HG03575 (cell line): Measurements from ENCODE around the gene ISLR.
"Not testable (repeated sequence)": the region's sequence is repeated elsewhere in the genome, so short reads cannot be mapped to it uniquely, and the experiment has no call there.

Source experiments
- ATAC-seq: cut with Tn5 transposase; IDR thresholded peaks from one replicate; pipeline ENCODE4 v1.9.1; 2021; ENCODE audit not compliant: unreplicated experiment, insufficient number of reproducible peaks, low FRiP score; ENCODE audit errors: extremely low read depth

Gene ISLR

DNA sequence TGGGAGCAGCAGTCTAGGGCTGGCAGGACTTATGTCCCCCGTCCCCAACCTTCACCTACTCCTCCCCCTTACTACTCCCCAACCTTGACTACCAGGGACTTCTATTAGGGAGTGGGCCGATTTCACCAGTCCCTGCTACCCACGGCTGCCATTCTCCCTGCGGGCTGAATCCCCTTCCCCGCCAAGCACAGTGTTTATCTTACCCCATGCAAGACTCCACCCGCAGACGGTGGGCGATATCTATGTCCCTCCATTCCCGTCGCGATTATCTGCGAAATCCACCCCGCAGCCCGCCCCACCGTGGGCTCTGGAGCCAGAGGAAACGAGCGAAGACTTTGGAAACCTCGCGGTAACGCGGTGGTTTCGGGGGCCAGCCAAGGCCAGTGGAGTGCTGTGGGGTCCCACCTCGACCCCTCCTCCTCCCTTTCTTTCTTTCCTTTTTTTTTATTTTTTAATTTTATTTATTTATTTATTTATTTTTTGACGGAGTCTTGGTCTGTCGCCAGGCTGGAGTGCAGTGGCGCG is 38.4 kb upstream of the ISLR start:
- no peak for ATAC-seq

DNA sequence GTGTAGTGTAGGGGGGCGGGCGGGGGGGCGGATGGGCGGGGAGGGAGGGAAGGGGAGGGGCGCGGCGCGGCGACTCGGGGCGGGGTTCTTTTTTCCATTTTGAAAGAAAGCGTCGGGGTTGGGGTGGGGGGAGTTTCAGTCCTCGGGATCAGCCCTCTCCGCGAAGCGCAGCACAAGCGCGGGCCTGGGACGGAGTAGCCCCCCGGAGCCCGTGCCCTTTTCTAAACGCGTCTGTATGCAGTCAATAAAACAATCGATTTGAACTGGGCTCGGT is 37.0 kb upstream of the ISLR start:
- no peak for ATAC-seq

DNA sequence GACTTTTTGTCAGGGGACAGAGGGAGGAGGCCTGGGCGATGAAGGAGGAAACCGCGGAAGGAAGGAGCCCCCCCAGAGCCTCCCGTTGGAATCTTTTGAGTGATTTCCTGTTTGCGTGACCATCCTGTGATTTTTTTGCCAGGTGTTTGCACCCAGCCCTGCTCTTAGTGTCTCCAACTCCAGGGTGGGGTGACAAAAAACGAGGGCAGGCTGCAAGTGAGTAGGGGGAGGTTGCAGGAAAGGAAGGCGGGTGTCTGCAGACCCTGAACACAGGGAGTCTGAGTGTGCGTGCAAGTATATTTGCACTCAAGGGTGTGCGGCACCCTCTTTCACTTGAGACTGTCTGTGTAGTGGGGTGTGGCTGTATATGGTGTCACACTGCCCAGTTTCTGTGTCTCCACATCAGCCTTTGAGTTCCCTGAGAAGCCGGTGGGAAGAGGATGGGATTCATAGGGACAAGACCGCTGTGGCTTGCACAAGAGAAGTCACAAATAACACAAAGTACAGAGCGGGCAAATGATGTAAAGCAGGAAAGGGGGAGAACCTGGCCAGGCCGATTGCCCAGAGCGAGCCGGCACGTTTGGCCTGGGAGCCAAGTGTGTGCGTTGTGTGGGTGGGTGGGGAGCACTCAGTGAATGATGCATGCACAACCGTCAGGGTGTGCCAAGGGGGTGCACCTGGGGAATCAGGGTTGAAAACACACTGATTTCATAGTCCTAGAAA is 36.5 kb upstream of the ISLR start:
- no peak for ATAC-seq

DNA sequence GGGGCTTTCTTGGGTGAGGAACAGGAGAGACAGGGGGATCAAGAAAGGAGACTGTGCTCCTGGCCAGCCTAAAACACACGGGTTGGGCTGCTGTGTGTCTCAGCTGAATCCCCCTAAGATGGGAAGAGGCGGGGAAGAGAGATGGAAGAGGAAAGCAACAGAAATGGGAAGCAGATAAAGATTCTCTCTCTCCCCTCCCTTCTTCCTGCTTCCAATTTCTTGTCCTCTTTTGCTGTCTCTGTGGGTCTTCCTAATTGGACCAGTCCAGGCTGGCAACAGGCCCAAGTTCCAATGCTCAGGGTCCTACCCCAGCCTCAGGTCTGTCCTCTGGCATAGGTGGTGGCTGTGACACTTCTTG is 36.0 kb upstream of the ISLR start:
- no peak for ATAC-seq

DNA sequence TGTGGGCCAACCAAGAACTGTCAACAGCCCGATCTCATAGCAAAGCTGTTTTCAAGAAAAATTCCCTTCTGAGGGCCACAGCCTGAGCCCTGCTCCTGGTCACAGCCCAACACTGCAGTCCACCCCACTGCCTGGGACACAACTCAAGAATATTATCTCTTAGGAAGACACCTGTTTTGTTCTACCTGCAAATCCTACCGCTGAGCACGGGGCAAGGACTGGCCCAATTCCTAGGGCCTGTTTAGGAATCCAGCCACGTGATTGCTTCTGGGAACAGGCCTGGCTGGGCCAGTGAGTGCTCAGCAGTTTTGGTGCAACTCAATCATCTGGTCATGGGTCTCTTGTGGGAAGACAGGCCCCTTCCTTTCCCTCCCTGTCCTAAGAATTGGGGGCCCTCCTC is 34.9 kb upstream of the ISLR start:
- no peak for ATAC-seq

DNA sequence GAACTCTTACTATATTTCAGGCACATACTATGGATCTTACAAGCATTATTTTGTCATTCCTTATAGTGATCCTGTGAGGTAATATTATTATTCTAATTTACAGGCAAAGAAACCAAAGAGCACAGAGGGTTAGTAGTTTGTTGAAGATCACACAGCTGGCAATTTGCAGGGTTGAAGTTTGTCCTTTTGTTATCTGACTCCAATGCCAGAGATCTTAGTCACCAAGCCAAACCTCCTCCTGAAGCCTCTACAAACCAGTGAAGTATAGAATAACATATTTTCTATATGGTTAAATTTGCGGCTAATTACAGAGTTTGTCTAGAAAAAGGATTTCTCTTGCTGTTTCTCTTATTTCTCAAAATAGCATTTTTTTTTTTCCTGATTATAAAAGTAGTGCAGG is 31.9 kb upstream of the ISLR start:
- no peak for ATAC-seq

DNA sequence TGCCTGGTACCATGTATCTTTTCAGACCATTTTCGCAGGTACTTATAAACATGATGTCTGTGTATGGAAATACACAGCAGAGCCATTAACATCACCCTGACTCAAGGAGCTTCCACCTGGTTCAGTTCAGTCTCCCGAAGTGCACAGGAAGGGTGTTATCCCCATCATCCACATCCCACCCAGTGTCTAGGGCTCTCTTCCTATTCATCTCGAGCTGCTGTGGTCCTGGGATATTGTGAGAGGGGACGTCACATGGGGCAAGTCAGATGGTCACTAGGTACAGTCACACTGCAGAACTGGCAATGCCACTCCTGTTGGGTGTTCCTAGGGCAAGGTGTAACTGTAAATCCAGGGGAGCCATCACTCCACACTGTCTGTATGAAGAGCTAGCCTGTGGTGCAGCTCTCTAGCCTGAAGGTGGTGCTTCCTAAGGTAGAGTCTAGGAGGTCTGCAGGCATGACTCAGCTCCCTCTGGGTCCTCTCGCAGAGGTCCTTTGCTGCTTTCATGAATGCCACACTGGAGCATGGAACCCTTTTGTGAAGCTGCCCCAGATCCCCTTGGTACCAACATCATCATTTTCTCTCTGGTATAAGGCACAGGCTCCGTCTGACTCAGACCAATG is 29.2 kb upstream of the ISLR start:
- ATAC-seq = no peak

DNA sequence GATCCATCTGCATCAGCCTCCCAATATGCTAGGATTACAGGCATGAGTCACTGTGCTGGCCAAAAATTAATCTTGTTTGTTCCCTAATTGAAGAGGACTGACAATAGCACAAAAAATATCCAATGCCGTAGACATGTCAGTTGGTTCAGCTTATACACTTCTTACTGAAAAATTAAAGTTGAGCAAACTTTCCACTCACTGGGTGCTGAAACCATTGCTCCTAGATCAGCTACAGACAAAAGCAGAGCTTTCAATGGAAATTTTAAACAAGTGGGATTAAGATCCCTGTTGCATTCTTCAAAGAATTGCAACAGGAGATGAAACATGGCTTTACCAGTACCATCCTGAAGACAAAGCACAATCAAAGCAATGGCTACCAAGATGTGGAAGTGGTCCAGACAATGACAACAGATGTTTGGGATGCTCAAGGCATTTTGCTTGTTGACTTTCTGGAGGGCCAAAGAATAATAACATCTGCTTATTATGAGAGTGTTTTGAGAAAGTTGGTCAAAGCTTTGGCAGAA is 27.2 kb upstream of the ISLR start:
- ATAC-seq = no peak

DNA sequence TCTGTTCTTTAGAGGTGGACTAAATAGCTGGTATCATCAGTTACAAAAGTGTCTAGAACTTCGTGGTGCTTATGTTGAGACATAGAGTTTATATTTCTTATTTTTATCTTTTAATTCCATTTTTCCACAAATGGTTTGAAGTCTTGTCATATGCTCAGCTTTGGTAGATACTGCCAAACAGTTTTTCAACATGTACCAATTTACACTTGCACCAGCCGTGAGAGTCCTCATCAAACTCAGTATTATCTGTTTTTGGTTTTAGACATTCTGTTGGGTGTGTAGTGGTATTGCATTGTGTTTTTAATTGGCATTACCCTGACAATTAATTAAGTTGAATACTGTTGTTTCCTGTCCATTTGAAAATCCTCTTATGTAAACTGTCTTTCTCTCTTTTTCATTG is 26.5 kb upstream of the ISLR start:
- no peak for ATAC-seq

DNA sequence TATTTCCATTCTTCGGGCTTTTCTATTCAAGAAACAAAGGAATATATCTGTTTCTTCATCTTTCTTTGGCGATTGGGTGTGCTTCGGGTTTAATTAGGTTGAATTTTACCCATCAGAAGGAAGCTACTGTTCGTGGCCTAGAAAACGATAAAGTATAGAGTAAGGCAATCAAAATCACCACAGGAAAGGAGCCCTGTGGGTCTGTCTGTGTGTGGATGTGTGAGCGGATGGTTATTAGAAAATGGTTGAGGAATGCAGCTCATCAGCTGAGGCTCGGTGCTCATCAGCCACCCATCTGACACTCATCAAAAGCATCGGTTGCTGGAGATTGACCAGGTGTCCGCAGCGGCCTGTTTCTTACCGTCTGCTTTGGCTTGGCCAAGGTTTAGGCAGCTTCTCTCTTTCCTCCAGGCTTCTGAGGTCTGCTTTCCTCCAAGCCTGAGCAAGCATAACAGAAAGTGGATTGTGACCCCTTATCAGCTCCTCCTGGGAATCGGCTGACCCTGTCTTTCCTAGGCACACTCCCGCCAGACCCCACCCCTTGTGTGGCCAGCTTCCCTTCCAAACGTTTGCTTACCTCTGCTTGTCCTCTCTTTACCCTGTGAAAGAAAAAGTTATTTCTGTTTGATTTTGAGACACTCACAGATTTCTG is 17.6 kb upstream of the ISLR start:
- ATAC-seq = no peak

DNA sequence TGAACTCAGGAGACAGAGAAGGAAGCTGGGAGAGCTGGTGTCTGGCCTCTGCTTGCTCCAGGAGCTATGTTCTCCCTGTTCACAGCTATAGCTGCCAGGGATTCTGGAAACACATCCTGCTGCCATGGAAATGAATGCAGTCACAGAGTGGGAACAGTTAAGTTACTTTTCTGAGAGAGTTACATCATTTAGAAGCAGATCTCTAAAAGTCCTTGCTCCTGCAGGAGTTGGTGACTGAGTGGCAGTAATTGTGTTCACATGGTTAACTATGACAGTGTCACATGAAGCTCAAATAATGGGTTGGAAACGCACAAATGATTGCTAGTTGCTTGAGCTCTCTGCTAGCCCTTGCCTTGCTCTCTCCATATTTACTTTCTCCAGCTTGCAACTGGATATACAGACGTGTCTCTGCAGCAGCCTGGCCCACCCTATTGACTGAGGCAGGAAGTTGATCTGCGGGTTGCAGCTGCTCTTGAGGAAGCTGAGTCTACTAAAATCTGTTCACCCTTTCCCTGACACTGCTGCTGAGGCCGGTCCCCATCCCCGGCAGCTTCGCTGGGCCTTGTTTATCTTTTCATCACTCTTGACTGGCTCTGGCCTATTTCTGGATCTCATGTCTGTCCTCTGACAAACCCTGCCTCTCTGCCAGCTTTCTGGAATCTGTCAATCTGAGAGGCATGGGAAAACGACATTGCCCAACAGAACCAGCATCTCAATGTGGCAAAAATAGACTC is 16.7 kb upstream of the ISLR start:
- ATAC-seq = no peak

DNA sequence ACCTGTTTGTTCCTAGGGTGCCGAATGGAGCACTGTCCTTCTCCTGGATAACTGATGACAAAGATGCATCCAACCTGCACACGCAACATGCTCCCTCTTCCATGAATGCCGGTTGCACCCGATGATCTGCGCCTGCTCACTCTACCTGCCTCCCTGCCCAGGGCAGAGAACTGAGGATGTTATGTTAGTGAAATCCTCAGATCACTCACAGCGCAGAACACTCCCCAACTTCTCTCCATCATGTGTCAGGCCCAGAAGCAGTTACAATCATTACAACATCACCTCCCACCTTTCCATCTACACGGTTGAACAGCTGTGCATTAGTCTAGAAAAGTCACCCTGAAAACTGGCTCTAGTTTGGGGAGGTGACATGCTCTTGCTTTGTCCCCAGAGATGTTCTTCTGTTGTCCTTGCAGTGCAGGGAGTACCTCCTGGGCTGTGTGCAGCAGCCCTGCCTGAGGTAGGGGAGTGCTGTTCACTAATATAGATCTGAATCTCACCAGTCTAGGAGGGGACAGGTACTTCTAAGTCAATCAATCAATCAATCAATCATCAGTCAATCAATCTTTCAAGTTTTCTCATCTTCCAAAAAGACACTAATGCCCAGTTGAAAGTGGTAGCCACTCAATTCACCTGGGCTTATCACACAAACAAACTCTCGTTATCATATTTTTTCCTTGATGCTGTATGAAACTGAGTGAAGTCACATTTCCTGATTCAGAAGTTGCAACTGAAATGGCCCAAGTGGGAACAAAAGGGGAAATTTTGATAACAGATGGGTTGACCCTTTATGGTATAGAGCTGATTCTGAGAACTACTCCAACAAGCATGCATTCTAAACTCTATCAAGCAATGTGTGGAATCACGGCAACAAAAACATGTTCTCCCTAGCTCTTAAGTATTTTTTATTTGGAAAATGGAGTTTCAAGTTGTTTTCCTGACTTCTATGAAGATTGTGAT is 15.4 kb upstream of the ISLR start:
- ATAC-seq = no peak

DNA sequence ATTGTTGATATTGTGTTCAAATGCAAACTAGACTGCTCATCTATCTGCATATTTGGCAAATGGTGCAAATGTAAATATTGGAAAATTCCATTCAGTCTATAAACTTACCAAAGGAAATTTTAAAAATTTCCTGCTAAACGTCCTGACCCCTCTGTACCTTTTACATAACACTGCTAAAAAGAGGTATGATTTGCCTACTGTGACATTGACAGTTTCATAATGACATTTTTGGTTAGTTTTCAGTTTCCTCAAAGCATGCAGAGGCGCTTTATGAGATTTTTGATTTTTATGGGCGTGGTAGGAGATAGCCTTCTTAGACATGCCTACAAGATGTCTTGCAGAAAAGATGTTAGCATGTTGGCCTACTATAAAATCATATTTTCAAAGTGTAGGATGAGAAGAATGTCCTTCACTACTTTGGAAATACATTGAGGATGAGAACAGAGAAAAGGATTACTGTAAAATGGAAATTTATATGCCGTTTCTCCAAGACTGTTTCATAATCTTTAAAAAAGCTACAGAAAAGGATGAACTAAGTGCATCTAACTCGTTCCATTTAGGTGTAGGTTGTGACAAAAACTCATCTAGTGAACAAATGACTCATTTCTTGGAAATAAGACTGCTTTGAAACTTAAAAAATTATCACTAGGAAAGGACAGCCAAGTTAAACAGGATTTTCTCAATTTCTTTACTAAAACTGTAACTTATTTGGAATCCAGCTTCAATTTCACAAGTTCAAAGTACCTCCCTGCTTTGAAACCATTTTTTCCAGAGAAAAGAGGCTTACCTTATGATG is 14.5 kb upstream of the ISLR start:
- ATAC-seq = no peak

DNA sequence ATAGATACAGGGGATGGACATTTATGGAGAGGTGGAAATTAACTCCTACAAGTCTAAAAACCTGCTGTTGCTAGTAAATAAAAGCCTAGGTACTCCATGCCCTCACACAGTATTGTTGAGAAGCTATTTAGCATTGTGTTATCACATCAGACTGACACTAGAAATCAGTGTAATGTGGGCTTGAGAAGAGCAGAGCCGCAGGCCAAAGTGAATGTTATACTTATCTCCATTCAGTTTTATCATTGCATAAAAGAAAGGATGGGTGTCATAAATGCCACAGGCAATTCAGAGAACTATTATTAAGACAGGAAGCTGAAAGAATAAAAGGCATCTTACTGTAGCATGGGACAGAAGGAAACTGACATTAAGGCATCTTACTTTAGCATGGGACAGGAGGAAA is 13.7 kb upstream of the ISLR start:
- ATAC-seq = no peak

DNA sequence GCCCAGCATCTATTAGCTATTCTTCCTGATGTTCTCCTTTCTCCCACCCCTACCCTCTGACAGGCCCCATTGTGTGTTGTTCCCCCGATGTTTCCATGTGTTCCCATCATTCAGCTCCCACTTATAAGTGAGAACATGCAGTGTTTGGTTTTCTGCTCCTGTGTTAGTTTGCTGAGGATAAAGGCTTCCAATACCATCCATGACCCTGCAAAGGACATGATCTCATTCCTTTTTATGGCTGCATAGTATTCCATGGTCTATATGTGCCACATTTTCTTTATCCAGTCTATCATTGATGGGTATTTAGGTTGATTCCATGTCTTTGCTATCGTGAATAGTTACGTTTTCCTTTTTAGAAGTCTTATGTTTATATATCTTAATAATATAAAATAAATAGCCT is 13.1 kb upstream of the ISLR start:
- ATAC-seq = not testable (repeated sequence)

DNA sequence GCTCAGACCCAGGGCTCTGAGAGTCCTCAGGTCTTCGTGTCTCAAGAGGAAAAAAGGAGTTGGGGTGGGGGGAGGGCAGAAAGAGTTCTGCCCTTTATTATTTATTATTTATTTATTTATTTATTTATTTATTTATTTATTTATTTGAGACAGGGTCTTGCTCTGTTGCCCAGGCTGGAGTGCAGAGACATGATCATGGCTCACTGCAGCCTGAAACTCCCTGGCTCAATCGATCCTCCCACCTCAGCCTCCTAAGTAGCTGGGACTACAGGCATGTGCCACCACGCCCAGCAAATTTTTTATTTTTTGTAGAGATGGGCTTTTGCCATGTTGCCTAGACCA is 11.3 kb upstream of the ISLR start:
- not testable (repeated sequence) for ATAC-seq

DNA sequence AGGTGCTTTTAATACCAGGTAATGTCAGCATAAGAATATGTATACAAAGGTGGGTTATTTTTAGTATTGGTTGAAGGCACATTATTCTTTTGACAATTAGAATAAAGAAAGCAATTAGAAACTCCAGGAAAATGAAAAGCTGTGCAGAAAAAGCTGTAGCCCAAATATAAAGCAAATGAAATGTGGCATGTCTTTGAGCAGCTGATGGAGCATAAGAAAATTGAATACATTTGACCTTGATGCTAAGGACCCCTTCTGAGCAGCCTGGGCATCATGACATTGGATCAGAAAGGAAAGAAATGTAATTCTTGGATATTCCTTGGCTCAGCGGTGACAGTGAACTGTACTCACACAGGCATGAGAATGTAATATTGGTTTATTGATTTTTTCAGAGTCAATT is 8.0 kb upstream of the ISLR start:
- ATAC-seq = no peak

DNA sequence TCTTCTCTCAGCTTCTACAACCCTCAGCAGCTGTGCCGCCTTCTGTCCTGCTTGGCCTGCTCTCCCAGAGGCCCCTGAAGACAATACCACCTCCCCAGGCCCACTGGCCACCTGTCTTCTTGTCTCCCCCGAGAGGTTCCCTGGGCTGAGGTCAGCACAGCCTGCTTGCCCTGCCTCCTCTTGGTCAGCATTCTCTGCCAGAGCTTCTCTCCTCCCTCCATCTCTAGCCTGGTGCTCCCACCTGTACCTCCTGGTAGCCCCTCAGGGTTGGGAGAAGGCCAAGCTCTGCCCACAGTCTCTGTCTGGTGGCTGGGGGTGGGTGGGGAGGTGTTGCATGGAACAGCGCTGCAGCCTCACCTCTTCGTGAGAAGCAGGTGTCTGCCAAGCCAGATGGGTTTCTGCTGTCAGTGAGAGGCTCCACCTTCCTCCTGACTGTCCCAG is 5.6 kb upstream of the ISLR start:
- no peak for ATAC-seq
